H7 (cell line): Measurements from ENCODE around the gene ARRDC3. TPM values are rescaled to one million over a fixed set of nuclear protein-coding genes. Genes with fewer than 3 reads are reported as not detected.
A peak's percentile ranks its signal among the peaks of the same experiment; 100 is the strongest.
"Not testable (repeated sequence)": the region's sequence is repeated elsewhere in the genome, so short reads cannot be mapped to it uniquely, and the experiment has no call there.

ENCODE experiments used
- DNase-seq: peaks from one replicate; pipeline ENCODE4 v3.0.0; 2012
- H3K27me3 ChIP-seq: 2 replicates; pipeline ENCODE4 v1.6.0; 2011; ENCODE audit warnings: mild to moderate bottlenecking, low read length; ENCODE audit not compliant: control insufficient read depth, insufficient read depth
- H3K36me3 ChIP-seq: replicated peaks from 2 replicates; pipeline ENCODE4 v1.5.1; 2011; ENCODE audit warnings: low read length; ENCODE audit not compliant: control insufficient read depth, insufficient read depth
- H3K4me3 ChIP-seq: 2 replicates; pipeline ENCODE4 v1.5.1; 2011; ENCODE audit warnings: low read depth, mild to moderate bottlenecking, control low read depth, low read length, moderate library complexity; ENCODE audit not compliant: insufficient read depth
- total RNA-seq: library from RNA; depleted of rRNA; stranded (reverse); fragments of >200 nt; shearing (Covaris generic); gene quantifications from 2 replicates; pipeline ENCODE4 v1.2.3, GENCODE V29; 2014

Gene ARRDC3
- total RNA-seq, 1 experiment from 2014 or later = 21.3 TPM

DNA sequence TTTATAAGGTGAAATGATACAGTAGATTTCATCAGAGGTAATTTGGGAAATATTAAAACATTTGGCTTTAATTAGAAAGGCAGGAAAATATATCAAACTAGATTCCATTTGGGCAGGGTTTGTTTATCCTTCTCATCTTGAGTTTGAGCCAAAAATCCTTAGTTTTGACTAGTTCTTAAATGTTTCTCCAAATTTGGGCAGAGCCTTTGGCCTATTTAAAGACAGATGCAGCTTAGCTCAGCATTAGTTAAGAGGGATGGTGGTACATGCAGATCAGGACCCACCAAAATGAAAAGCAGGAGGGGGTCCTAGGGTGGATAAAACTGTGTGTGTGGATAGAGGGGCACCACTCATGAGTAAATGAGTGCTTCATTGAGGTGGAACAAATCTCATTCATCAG, 20.3 kb upstream of the ARRDC3 start:
- DNase-seq = no peak
- H3K36me3 ChIP-seq = no peaks in the 10 kb centered on the region
- no peak overlapping the region for H3K4me3 ChIP-seq
- H3K27me3 ChIP-seq = no peaks in the 10 kb centered on the region

DNA sequence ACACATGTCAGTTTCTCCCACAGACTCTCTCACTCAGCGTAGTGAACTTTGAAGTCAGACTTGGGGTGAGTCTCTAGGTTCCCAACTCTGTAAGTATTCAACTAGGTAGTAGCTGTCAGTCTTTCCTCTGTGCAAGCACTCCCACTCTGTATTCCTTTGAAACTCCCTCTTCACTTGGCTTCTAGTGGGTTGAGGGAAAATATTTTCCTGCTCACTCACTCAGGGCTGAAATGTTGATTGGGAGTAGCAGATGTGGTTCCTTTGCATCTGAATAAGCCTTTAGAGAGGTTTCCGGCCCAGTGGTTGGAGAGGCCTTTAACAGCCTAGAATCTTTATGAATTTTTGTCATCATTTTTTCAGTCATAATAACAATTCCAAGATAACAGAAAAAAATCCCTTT, 18.1 kb upstream of the ARRDC3 start:
- DNase-seq = no peak
- Histone ChIP-seq H3K4me3 (no peak overlapping the region), H3K27me3 (no peaks in the 10 kb centered on the region), H3K36me3 (no peaks in the 10 kb centered on the region)

- Histone ChIP-seq H3K27me3 (no peaks in the 10 kb centered on the region), H3K36me3 (no peaks in the 10 kb centered on the region), H3K4me3 (no peak overlapping the region)
- DNase-seq = no peak
Observed at GRCh38 chr5:91397791-91398190, 14.7 kb upstream of the ARRDC3 start.

DNA sequence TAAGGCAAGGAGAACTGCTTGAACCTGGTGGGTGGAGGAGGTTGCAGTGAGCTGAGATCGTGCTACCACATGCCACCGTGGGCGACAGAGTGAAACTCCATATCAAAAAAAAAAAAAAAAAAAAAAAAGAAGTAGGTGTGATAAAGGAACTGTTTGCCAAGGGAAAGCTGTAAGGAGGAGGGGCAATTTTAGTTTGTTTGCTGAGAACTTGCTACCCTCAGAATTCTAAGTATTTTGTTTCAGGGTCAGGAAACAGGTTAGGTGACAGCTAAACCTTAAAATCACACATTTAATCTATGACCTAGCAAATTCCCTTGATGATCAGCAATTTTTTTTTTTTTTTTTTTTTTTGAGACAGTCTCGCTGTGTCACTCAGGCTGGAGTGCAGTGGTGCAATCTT, 7.2 kb upstream of the ARRDC3 start:
- Histone ChIP-seq H3K27me3 (no peaks in the 10 kb centered on the region), H3K4me3 (no peak overlapping the region), H3K36me3 (no peaks in the 10 kb centered on the region)
- DNase-seq = no peak

DNA sequence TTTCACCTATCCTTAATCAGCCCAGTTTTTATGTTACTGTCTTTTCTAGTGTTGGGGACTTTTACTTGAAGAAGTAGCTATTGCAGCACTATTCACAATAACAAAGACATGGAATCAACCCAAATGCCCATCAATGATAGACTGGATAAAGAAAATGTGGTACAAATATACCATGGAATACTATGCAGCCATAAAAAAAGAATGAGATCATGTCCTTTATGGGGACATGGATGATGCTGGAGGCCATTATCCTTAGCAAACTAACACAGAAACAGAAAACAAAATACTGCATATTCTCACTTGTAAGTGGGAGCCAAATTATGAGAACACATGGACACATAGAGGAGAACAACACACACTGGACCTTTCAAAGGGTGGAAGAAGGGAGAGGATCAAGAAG, 6.4 kb upstream of the ARRDC3 start:
- H3K36me3 ChIP-seq, H3K4me3 ChIP-seq: not testable (repeated sequence)

DNA sequence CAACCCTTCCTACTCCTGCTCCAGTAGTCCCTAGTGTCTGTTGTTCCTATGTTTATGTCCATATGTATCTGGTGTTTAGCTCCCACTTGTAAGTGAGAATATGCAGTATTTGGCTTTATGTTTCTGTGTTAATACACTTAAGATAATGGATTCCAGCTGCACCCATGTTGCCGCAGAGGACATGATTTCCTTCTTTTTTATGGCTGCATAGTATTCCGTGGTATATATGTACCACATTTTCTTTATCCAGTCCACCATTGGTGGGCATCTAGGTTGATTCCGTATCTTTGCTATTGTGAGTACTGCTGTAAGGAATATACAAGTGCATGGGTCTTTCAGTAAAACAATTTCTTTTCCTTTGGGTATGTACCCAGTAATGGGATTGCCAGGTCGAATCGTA, 5.2 kb upstream of the ARRDC3 start:
- H3K36me3 ChIP-seq = no peaks in the 10 kb centered on the region
- no peaks in the 10 kb centered on the region for H3K27me3 ChIP-seq

More for the DNA sequence above, 6.4 kb upstream of the ARRDC3 start:
- DNase-seq, H3K27me3 ChIP-seq: not testable (repeated sequence)

GRCh38 chr5:91386120-91386519, 3.0 kb upstream of the ARRDC3 start:
- DNase-seq = no peak
- no peak overlapping the region for H3K4me3 ChIP-seq
- H3K36me3 ChIP-seq = no peaks in the 10 kb centered on the region
- H3K27me3 ChIP-seq = no peaks in the 10 kb centered on the region

More for the DNA sequence above, 5.2 kb upstream of the ARRDC3 start:
- DNase-seq = no peak
- H3K4me3 ChIP-seq = no peak overlapping the region

- not testable (repeated sequence) for H3K27me3 ChIP-seq, H3K4me3 ChIP-seq, DNase-seq, H3K36me3 ChIP-seq
Observed at GRCh38 chr5:91385596-91385995, 2.5 kb upstream of the ARRDC3 start.

DNA sequence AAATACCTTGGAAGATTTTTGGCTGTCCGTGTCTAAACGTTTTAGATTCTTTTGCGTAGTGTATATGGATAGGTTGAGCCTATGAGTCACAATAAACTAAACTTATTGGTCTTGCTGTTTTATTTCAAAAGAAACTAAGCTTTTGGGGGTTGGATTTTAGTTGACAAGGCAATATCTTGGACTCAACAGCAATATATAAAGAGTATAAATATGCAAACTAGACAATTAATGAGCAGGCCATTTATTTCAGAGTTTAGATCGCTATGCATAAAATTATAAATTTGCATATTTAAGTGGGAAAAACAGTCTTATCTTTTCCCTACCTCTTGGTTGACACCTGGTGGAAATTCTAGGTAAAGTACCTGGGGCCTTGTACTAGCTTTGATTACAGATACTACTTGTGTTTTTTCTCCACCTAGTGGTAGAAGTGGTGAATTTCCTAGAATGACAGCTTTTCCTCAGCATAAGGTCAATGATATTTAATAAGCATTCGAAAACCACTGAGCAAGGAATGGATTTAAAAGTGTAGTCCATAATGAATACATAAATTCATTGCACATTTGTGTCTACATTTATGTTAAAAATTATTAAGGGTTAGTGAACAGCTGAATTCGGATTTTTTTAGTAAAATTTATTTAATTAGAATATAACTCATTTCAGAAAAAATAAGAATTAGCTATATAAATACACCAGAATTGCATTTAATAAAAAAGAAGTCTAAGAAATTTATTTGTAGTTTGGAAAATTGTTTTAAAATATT, 1.7 kb upstream of the ARRDC3 start:
- Histone ChIP-seq H3K27me3 (no peaks in the 10 kb centered on the region), H3K4me3 (no peak overlapping the region)
- DNase-seq = peak; percentile 69

DNA sequence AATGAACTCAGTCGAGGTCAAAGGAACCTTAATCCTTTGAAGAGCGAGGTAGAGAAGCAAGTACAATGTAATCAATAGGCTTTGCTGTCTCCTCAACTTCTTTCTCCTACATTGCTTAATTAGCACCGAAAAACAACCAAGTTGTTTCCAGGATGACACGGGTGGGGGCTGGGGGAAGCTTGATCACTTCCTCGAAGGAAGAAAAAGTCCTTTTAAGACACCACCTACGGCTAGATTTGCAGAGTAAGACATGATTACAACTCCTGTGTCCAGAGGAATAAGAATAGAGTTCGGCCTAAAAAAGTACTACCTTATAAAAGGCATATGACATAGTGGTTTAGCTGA, 811 bp upstream of the ARRDC3 start:
- no peak for DNase-seq
- no peaks in the 10 kb centered on the region for H3K36me3 ChIP-seq
- peak overlapping the region; percentile 68 for H3K4me3 ChIP-seq
- no peaks in the 10 kb centered on the region for H3K27me3 ChIP-seq

More for the DNA sequence above, 1.7 kb upstream of the ARRDC3 start:
- H3K36me3 ChIP-seq = no peaks in the 10 kb centered on the region

GRCh38 chr5:91382530-91383026, 539 bp downstream of the ARRDC3 start:
- Histone ChIP-seq H3K4me3 (peak overlapping the region; percentile 88), H3K36me3 (peaks cover 2% of the 10 kb centered on the region; the same call in 1 of the 2 replicates), H3K27me3 (no peaks in the 10 kb centered on the region)
- DNase-seq = no peak

GRCh38 chr5:91381774-91382359, 1.2 kb downstream of the ARRDC3 start:
- Histone ChIP-seq H3K27me3 (no peaks in the 10 kb centered on the region), H3K4me3 (peak overlapping the region; percentile 88), H3K36me3 (peaks cover 2% of the 10 kb centered on the region; the same call in 1 of the 2 replicates)
- DNase-seq = peak; percentile 68

- peak overlapping the region; percentile 88 for H3K4me3 ChIP-seq
- no peak for DNase-seq
Observed at GRCh38 chr5:91381239-91381773, 1.8 kb downstream of the ARRDC3 start.

GRCh38 chr5:91380491-91381238, 2.5 kb downstream of the ARRDC3 start:
- H3K36me3 ChIP-seq = peaks cover 2% of the 10 kb centered on the region; the same call in 1 of the 2 replicates
- peak; percentile 89 for DNase-seq
- H3K27me3 ChIP-seq = no peaks in the 10 kb centered on the region
- peak overlapping the region; percentile 88 for H3K4me3 ChIP-seq

More at GRCh38 chr5:91381239-91381773, 1.8 kb downstream of the ARRDC3 start:
- Histone ChIP-seq H3K27me3 (no peaks in the 10 kb centered on the region), H3K36me3 (peaks cover 2% of the 10 kb centered on the region; the same call in 1 of the 2 replicates)
